Stomach smooth muscle (tissue), 2 donors: Measurements from ENCODE around the gene CASP2.

Experiments used
- H3K27ac ChIP-seq: one replicate; pipeline ENCODE4 v1.7.0; 2013; ENCODE audit warnings: mild to moderate bottlenecking, low read length, inconsistent platforms
- H3K27me3 ChIP-seq, 2 donors: one replicate each; pipeline ENCODE4 v1.7.0; 2013; ENCODE audit warnings: low read length in 2 of 2; ENCODE audit not compliant: insufficient read depth in 2 of 2, control insufficient read depth in 1 of 2
- H3K36me3 ChIP-seq, 2 donors: one replicate each; pipeline ENCODE4 v1.7.0; 2013; ENCODE audit warnings: low read length in 2 of 2; ENCODE audit not compliant: control insufficient read depth in 2 of 2, insufficient read depth in 2 of 2
- H3K4me1 ChIP-seq: one replicate; pipeline ENCODE4 v1.7.0; 2013; ENCODE audit warnings: low read length; ENCODE audit not compliant: control insufficient read depth, insufficient read depth
- H3K4me3 ChIP-seq, 2 donors: one replicate each; pipeline ENCODE4 v1.7.0; 2013; ENCODE audit warnings: low read length in 2 of 2
- H3K9ac ChIP-seq, 2 donors: one replicate each; pipeline ENCODE4 v1.7.0; 2013; ENCODE audit warnings: low read length in 2 of 2, mild to moderate bottlenecking in 1 of 2
- H3K9me3 ChIP-seq, 2 donors: one replicate each; pipeline ENCODE4 v1.7.0; 2013; ENCODE audit warnings: low read length in 2 of 2; ENCODE audit not compliant: control insufficient read depth in 2 of 2
- donor health status: healthy.
- donor health status: Pancreatic carcinoma.

CASP2 gene

GRCh38 chr7:143315776-143316175 lies 27.6 kb downstream of the CASP2 start, which contains the start of gene CLCN1:
CLCN1 (plus strand) TSS chr7:143316111; CDS start chr7:143316213, 102 bp downstream.
- Histone ChIP-seq H3K4me1 (no peaks in the 10 kb centered on the region), H3K27me3 (no peaks in the 10 kb centered on the region), H3K36me3 (no peaks in the 10 kb centered on the region), H3K9ac (no peak within 1 kb of the TSS), H3K27ac (no peak within 1 kb of the TSS), H3K9me3 (no peaks in the 10 kb centered on the region), H3K4me3 (no peak within 1 kb of the TSS)

GRCh38 chr7:143316492-143316891 lies 28.3 kb downstream of the CASP2 start:
- no peak overlapping the region for H3K27ac ChIP-seq
- no peaks in the 10 kb centered on the region for H3K9me3 ChIP-seq
- no peak overlapping the region for H3K9ac ChIP-seq

GRCh38 chr7:143318661-143319060 lies 30.5 kb downstream of the CASP2 start:
- H3K4me1 ChIP-seq: no peaks in the 10 kb centered on the region
- no peak overlapping the region for H3K27ac ChIP-seq
- no peaks in the 10 kb centered on the region for H3K27me3 ChIP-seq
- H3K4me3 ChIP-seq: no peak overlapping the region
- no peak overlapping the region for H3K9ac ChIP-seq
- H3K36me3 ChIP-seq: no peaks in the 10 kb centered on the region
- H3K9me3 ChIP-seq: no peaks in the 10 kb centered on the region

More at GRCh38 chr7:143316492-143316891, 28.3 kb downstream of the CASP2 start:
- Histone ChIP-seq H3K27me3 (no peaks in the 10 kb centered on the region), H3K36me3 (no peaks in the 10 kb centered on the region), H3K4me3 (no peak overlapping the region), H3K4me1 (no peaks in the 10 kb centered on the region)

GRCh38 chr7:143320620-143321019 lies 32.5 kb downstream of the CASP2 start:
- no peak overlapping the region for H3K27ac ChIP-seq
- no peaks in the 10 kb centered on the region for H3K27me3 ChIP-seq
- no peak overlapping the region for H3K4me3 ChIP-seq
- H3K9ac ChIP-seq: no peak overlapping the region
- no peaks in the 10 kb centered on the region for H3K4me1 ChIP-seq
- no peaks in the 10 kb centered on the region for H3K36me3 ChIP-seq
- H3K9me3 ChIP-seq: no peaks in the 10 kb centered on the region

- H3K4me1 ChIP-seq: no peaks in the 10 kb centered on the region
- H3K36me3 ChIP-seq: no peaks in the 10 kb centered on the region
- H3K27me3 ChIP-seq: no peaks in the 10 kb centered on the region
- H3K4me3 ChIP-seq: no peak overlapping the region
- no peaks in the 10 kb centered on the region for H3K9me3 ChIP-seq
- no peak overlapping the region for H3K27ac ChIP-seq
- H3K9ac ChIP-seq: no peak overlapping the region
Observed at GRCh38 chr7:143321242-143321641, 33.1 kb downstream of the CASP2 start.

- Histone ChIP-seq H3K27me3 (no peaks in the 10 kb centered on the region), H3K9me3 (no peaks in the 10 kb centered on the region), H3K4me3 (no peak overlapping the region), H3K4me1 (no peaks in the 10 kb centered on the region), H3K36me3 (no peaks in the 10 kb centered on the region), H3K27ac (no peak overlapping the region), H3K9ac (no peak overlapping the region)
Observed at GRCh38 chr7:143321734-143322133, 33.6 kb downstream of the CASP2 start.

- Histone ChIP-seq H3K9ac (no peak overlapping the region), H3K9me3 (no peaks in the 10 kb centered on the region), H3K27me3 (no peaks in the 10 kb centered on the region), H3K4me3 (no peak overlapping the region), H3K4me1 (no peaks in the 10 kb centered on the region), H3K36me3 (no peaks in the 10 kb centered on the region), H3K27ac (no peak overlapping the region)
Observed at GRCh38 chr7:143322760-143323633, 34.8 kb downstream of the CASP2 start.

GRCh38 chr7:143323653-143324052 lies 35.5 kb downstream of the CASP2 start:
- no peaks in the 10 kb centered on the region for H3K4me1 ChIP-seq
- H3K9ac ChIP-seq: no peak overlapping the region
- H3K36me3 ChIP-seq: no peaks in the 10 kb centered on the region

GRCh38 chr7:143325240-143325639 lies 37.1 kb downstream of the CASP2 start:
- Histone ChIP-seq H3K9ac (no peak overlapping the region), H3K36me3 (no peaks in the 10 kb centered on the region), H3K27me3 (peaks cover 0 to 2% of the 10 kb centered on the region in 2 donors), H3K27ac (no peak overlapping the region), H3K4me3 (no peak overlapping the region), H3K9me3 (no peaks in the 10 kb centered on the region), H3K4me1 (no peaks in the 10 kb centered on the region)

More at GRCh38 chr7:143323653-143324052, 35.5 kb downstream of the CASP2 start:
- Histone ChIP-seq H3K27ac (no peak overlapping the region), H3K27me3 (no peaks in the 10 kb centered on the region), H3K9me3 (no peaks in the 10 kb centered on the region), H3K4me3 (no peak overlapping the region)

GRCh38 chr7:143327903-143328302 lies 39.8 kb downstream of the CASP2 start:
- peaks cover 0 to 2% of the 10 kb centered on the region in 2 donors for H3K27me3 ChIP-seq
- no peak overlapping the region for H3K27ac ChIP-seq
- H3K4me1 ChIP-seq: no peaks in the 10 kb centered on the region
- H3K9me3 ChIP-seq: no peaks in the 10 kb centered on the region
- no peak overlapping the region for H3K4me3 ChIP-seq
- no peak overlapping the region for H3K9ac ChIP-seq
- no peaks in the 10 kb centered on the region for H3K36me3 ChIP-seq
